GM19467 (cell line): ENCODE data around the gene L2HGDH.

ENCODE experiments used
- ATAC-seq: cut with Tn5 transposase; IDR thresholded peaks from one replicate; pipeline ENCODE4 v1.9.1; 2021; ENCODE audit warnings: mild to moderate bottlenecking, moderate library complexity; ENCODE audit not compliant: unreplicated experiment

The L2HGDH gene

DNA sequence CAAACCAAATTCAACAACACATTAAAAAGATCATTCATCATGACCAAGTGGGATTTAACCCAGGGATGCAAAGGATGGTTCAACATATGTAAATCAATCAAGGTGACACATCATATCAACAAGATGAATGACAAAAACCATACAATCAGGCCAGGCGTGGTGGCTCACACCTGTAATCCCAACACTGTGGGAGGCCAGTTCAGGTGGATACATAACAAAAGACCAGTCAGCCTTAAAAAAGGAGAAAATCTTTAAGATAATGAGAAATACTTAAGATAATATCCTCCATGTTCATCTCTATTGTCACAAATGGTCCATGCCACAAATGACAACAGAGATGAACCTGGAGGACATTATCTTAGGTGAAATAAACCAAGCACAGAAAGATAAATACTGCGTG is 12.4 kb downstream of the L2HGDH start:
- ATAC-seq: no peak

- no peak for ATAC-seq
Measured at GRCh38 chr14:50290306-50290705, 21.7 kb downstream of the L2HGDH start.

DNA sequence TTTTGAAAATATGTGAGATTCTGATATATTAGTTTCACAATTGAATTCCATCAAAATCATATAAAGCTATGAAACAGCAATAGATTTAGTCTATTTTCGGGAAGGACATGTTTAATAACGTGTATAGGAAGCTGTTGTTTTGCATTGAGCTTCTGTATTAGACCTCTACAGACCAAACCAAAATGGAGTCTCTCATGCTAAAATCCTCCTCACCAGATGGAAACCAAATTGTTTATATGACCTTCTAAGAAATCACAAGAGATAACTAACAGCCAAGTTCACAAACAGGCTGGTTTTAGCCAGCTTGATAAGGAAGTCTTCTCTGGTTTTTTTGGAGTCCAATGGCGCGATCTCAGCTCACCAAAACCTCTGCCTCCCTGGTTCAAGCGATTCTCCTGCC is 23.9 kb downstream of the L2HGDH start:
- ATAC-seq: no peak

- no peak for ATAC-seq
Measured at GRCh38 chr14:50285861-50286260, 26.2 kb downstream of the L2HGDH start.

DNA sequence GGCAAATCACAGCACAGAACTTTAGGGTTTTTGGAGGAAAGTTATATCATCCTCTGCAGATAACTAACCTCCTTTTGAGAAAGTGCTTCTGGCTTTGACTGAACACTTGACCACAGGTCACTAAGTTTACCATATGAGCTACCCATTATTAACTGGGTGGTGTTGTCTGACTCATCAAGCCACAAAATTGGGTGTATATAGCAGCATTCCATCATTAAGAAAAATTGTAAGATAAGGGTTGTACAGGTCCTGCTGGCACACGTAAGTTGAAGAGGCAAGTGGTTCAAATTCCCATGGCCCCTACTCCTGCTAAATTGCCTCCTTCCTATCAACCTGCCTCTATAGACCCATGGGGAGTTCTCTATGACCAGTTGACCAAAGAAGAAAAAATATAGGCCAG is 39.5 kb downstream of the L2HGDH start:
- no peak for ATAC-seq

GRCh38 chr14:50270932-50271331 is 41.1 kb downstream of the L2HGDH start:
- no peak for ATAC-seq

DNA sequence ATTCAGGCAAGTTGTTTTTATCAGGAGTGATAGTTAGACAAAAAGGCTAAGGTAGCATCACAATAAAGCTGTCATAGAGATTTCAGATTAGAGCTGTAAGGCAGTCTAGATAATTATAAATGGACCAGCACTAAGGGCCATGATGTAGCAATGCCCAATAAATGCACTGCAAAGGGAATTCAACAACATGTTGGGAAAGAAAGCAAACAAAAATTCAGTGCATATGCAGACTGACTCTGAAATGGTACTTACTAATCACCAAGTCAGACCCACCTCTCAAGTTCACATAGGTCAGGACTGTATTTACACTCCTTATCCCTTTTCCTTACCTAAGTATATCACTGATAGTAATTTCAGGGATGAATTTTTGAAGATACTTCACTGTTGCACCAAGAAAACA is 47.0 kb downstream of the L2HGDH start:
- no peak for ATAC-seq

GRCh38 chr14:50263321-50263720 is 48.7 kb downstream of the L2HGDH start:
- ATAC-seq: no peak

DNA sequence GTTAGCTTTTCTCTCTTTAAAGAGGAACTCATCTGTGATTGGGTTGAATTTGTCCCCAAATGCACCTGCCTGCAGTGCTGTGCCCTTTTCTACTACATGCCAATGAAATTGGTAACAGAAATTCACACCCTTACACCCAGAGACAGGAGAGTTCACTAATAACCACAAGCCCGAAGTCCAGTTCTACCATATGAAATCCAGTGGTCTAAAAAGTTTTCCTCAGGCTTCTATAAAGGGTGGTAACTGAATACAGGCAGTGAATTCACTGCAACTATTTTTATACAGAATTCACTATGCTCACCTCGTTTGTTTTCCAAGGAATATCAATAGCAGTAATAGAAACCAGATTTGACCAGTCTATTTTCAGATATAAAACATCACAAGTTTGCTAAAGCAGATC is 49.2 kb downstream of the L2HGDH start:
- ATAC-seq: no peak

- ATAC-seq: no peak
Measured at GRCh38 chr14:50260511-50260910, 51.5 kb downstream of the L2HGDH start.

- ATAC-seq: no peak
Measured at GRCh38 chr14:50260072-50260471, 52.0 kb downstream of the L2HGDH start.

DNA sequence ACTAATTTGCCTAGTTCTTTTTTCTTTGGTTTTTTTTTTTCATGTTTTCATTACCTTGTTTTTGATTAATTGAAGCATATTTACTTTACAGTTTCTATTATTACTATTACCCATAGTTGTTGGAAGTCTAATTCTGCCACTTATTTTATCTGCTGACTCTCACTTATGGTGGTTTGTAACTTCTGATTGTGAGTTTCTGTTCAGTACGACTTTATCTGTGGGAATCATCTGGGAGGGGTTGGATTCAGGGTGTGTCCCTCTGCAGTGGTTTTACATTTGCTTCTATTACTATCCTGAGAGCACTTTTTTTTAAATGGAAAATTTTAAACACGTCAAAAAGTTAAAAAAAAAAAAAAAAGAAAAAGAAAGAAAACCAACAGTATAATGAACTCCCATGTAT is 54.3 kb downstream of the L2HGDH start:
- no peak for ATAC-seq

GRCh38 chr14:50254248-50254647 is 57.8 kb downstream of the L2HGDH start:
- no peak for ATAC-seq

GRCh38 chr14:50249136-50249775 is 62.8 kb downstream of the L2HGDH start:
- no peak for ATAC-seq

GRCh38 chr14:50247245-50247644 is 64.8 kb downstream of the L2HGDH start:
- no peak for ATAC-seq

GRCh38 chr14:50242566-50243310 is 69.3 kb downstream of the L2HGDH start:
- ATAC-seq: no peak

GRCh38 chr14:50242096-50242495 is 69.9 kb downstream of the L2HGDH start:
- ATAC-seq: no peak

- no peak for ATAC-seq
Measured at GRCh38 chr14:50237427-50237826, 74.6 kb downstream of the L2HGDH start.

- no peak for ATAC-seq
Measured at GRCh38 chr14:50233951-50234250, 78.1 kb downstream of the L2HGDH start.

DNA sequence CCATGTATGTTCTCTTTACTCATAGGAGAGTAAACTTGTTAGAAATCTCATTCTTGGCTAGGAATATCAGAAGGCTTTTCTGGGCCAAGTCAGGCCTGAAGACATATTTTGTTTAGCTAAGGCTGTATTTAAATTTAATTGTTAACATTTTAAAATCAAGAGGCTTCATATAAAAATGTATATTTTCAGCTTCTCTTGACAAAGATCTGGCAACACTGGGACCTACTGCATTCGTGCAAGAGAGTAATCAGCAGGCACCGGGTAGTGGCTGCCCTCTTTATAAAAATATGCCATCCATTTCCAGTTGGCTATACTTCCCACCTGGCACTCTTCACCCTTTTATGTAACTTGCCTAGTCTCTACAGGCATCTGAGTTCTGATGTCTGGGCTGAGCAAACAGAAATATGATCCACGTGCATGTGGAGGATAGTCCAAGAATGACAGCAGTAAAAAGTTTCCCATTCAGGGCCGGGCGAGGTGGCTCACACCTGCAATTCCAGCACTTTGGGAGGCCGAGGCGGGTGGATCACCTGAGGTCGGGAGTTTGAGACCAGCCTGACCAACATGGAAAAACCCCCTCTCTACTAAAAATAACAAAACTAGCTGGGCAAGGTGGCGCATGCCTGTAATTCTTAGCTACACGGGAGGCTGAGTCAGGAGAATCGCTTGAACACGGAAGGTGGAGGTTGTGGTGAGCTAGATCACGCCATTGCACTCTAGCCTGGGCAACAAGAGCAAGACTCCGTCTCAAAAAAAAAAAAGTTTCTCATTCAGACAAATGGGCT is 78.7 kb downstream of the L2HGDH start:
- no peak for ATAC-seq

DNA sequence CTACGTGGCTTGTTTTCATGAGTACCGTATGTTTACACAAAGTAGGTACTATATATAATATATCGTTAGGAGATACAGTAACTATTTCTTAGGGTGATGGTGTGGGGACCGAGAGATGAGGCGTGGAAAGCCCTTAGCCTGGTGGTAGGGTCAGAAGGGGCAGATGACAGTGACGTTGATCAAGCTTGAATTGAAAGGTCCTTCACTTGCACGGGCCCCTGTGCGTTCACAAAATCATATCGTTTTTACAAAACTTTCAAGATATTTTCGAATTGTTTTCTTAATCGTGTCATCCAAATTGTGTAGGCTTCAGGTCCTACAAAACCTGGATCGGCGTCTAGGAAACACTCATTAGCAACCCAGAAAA is 79.8 kb downstream of the L2HGDH start:
- ATAC-seq: no peak
